Measurements from ENCODE around the gene UTS2R.

The UTS2R gene

GRCh38 chr17:82371333-82372248 is at the start of gene UTS2R:
TSS of gene UTS2R (plus strand) at chr17:82371765. CDS start at chr17:82374325, 2,560 bp downstream.
- no peak for DNase-seq

GRCh38 chr17:82321947-82322466 is 49.6 kb upstream of the UTS2R start:
- no peak for DNase-seq

- DNase-seq, result no peak
Measured at GRCh38 chr17:82322526-82323453, 48.8 kb upstream of the UTS2R start.

- no peak for DNase-seq
Measured at GRCh38 chr17:82323514-82324234, 47.9 kb upstream of the UTS2R start.

GRCh38 chr17:82324566-82325285 is 46.8 kb upstream of the UTS2R start:
- no peak for DNase-seq

- no peak for DNase-seq
Measured at GRCh38 chr17:82325286-82326180, 46.0 kb upstream of the UTS2R start.

GRCh38 chr17:82327289-82327688 is 44.3 kb upstream of the UTS2R start:
- no peak for DNase-seq

GRCh38 chr17:82327757-82328140 is 43.8 kb upstream of the UTS2R start:
- DNase-seq, result no peak

GRCh38 chr17:82328141-82328993 is 43.2 kb upstream of the UTS2R start:
- DNase-seq, result no peak

GRCh38 chr17:82328994-82329507 is 42.5 kb upstream of the UTS2R start:
- no peak for DNase-seq

- DNase-seq, result no peak
Measured at GRCh38 chr17:82329683-82330321, 41.8 kb upstream of the UTS2R start.

- DNase-seq, result peak; percentile 28
Measured at GRCh38 chr17:82330322-82331239, 41.0 kb upstream of the UTS2R start.

GRCh38 chr17:82331345-82331939 is 40.1 kb upstream of the UTS2R start:
- no peak for DNase-seq

GRCh38 chr17:82332669-82333278 is 38.8 kb upstream of the UTS2R start:
- DNase-seq, result no peak

- DNase-seq, result no peak
Measured at GRCh38 chr17:82333279-82334171, 38.0 kb upstream of the UTS2R start, which contains the start of gene SECTM1. TSS of gene SECTM1 (minus strand) at chr17:82333766. CDS start at chr17:82327240, 6,526 bp downstream.

GRCh38 chr17:82334204-82334621 is 37.4 kb upstream of the UTS2R start:
- DNase-seq, result no peak

Data from NCI-H446 treated with DMSO at 0.1 percent for 48 hours (cell line).